IPS-NIHi7 (cell line): ENCODE measurements around the gene CDH22.

Experiments
- DNase-seq: peaks from one replicate; pipeline ENCODE4 v3.0.0; 2012; ENCODE audit warnings: mixed read lengths; ENCODE audit errors: extremely low spot score

The CDH22 gene

GRCh38 chr20:46215913-46216707, 92.2 kb downstream of the CDH22 start:
- peak; percentile 91 for DNase-seq

GRCh38 chr20:46214824-46215488, 93.3 kb downstream of the CDH22 start:
- DNase-seq: no peak

- DNase-seq: no peak
These were observed 94.1 kb downstream of the CDH22 start for GRCh38 chr20:46213946-46214823.

- DNase-seq: no peak
These were observed 95.4 kb downstream of the CDH22 start for GRCh38 chr20:46212876-46213275.

- no peak for DNase-seq
These were observed 96.0 kb downstream of the CDH22 start for GRCh38 chr20:46212252-46212651.

GRCh38 chr20:46211331-46211722, 97.0 kb downstream of the CDH22 start:
- no peak for DNase-seq

GRCh38 chr20:46210672-46211330, 97.5 kb downstream of the CDH22 start:
- DNase-seq: no peak

- no peak for DNase-seq
These were observed 98.2 kb downstream of the CDH22 start for GRCh38 chr20:46209930-46210671.

GRCh38 chr20:46207793-46208192, 100.5 kb downstream of the CDH22 start:
- DNase-seq: no peak

GRCh38 chr20:46206992-46207549, 101.2 kb downstream of the CDH22 start:
- DNase-seq: no peak

- DNase-seq: no peak
These were observed 102.3 kb downstream of the CDH22 start for GRCh38 chr20:46206025-46206424.

- no peak for DNase-seq
These were observed 102.9 kb downstream of the CDH22 start for GRCh38 chr20:46205349-46205748.

- no peak for DNase-seq
These were observed 103.6 kb downstream of the CDH22 start for GRCh38 chr20:46204594-46205186.

- DNase-seq: no peak
These were observed 104.8 kb downstream of the CDH22 start for GRCh38 chr20:46203510-46203837.

- no peak for DNase-seq
These were observed 105.4 kb downstream of the CDH22 start for GRCh38 chr20:46202766-46203509.

- DNase-seq: no peak
These were observed 107.4 kb downstream of the CDH22 start for GRCh38 chr20:46200582-46201570.

GRCh38 chr20:46199198-46199597, 109.1 kb downstream of the CDH22 start:
- DNase-seq: peak; percentile 94

- no peak for DNase-seq
These were observed 111.3 kb downstream of the CDH22 start for GRCh38 chr20:46196990-46197389.
